WERI-Rb-1 (cell line): ENCODE results near the gene SFXN5.
A peak's percentile ranks its signal among the peaks of the same experiment; 100 is the strongest.

Experiments
- DNase-seq: peaks from one replicate; pipeline ENCODE4 v3.0.0-alpha.2; 2020
- H3K27ac ChIP-seq: fragments of 250-450 bp; sonication (Bioruptor Pico); 2 replicates; pipeline ENCODE4 v1.5.1; 2020; ENCODE audit warnings: mild to moderate bottlenecking, moderate library complexity
- H3K27me3 ChIP-seq: fragments of 250-450 bp; sonication (Bioruptor Pico); 2 replicates; pipeline ENCODE4 v1.5.1; 2021; ENCODE audit warnings: mild to moderate bottlenecking, low read depth, moderate library complexity; ENCODE audit not compliant: insufficient read depth, severe bottlenecking
- H3K36me3 ChIP-seq: fragments of 250-450 bp; sonication (Bioruptor Pico); 2 replicates; pipeline ENCODE4 v1.5.1; 2020; ENCODE audit warnings: mild to moderate bottlenecking, moderate library complexity
- H3K4me3 ChIP-seq: 2 replicates; pipeline ENCODE4 v1.5.1; 2011; ENCODE audit warnings: low read depth, mild to moderate bottlenecking, control low read depth, low read length
- H3K9me3 ChIP-seq: fragments of 250-450 bp; sonication (Bioruptor Pico); 2 replicates; pipeline ENCODE4 v1.5.1; 2021; ENCODE audit warnings: mild to moderate bottlenecking, moderate library complexity; ENCODE audit not compliant: severe bottlenecking
- TF ChIP-seq, protein P1 (sequence below): IDR thresholded peaks from 2 replicates; pipeline ENCODE4 v1.5.1; 2011; ENCODE audit warnings: low read depth, mild to moderate bottlenecking, control low read depth, inconsistent platforms, low read length

The SFXN5 gene

DNA sequence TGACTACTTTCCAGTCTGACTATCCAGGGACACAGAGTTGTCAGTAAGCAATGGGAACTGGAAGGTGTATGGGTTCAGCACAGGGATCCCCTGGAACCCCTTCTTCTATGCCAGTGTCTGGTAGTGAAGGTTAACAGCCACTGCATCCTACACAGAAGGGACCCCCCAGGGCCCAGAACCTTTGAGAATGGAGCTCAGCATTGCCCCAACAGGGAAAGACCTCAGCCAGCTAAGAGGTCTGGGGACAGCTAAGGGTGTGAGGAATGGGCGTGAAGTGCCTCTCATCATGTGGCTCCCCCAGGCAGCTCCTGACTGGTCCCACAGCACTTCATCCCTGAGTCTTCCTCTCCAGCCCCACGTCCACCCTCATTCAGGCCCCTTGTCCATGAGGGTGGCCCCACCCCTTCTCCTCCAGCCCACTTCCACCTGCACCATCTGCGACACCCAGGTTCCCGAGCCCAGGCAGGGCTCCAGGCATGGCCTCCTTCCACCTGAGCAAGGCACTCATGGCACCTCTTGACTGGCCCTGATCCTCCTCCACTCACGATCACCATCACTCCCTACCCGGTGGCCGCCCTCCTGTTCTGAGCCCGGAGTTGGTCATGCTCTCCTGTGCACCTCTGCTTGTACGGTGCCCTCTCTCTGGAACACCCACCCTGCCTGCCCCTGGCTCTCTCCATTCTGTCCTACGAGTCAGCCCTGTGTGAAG, 77.1 kb downstream of the SFXN5 start:
- H3K4me3 ChIP-seq: no peak overlapping the region
- TF ChIP-seq, protein P1, sequence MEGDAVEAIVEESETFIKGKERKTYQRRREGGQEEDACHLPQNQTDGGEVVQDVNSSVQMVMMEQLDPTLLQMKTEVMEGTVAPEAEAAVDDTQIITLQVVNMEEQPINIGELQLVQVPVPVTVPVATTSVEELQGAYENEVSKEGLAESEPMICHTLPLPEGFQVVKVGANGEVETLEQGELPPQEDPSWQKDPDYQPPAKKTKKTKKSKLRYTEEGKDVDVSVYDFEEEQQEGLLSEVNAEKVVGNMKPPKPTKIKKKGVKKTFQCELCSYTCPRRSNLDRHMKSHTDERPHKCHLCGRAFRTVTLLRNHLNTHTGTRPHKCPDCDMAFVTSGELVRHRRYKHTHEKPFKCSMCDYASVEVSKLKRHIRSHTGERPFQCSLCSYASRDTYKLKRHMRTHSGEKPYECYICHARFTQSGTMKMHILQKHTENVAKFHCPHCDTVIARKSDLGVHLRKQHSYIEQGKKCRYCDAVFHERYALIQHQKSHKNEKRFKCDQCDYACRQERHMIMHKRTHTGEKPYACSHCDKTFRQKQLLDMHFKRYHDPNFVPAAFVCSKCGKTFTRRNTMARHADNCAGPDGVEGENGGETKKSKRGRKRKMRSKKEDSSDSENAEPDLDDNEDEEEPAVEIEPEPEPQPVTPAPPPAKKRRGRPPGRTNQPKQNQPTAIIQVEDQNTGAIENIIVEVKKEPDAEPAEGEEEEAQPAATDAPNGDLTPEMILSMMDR: no peak
- no peaks in the 10 kb centered on the region for H3K9me3 ChIP-seq
- no peak overlapping the region for H3K27ac ChIP-seq
- H3K27me3 ChIP-seq: no peaks in the 10 kb centered on the region
- peak; percentile 7 for DNase-seq
- no peaks in the 10 kb centered on the region for H3K36me3 ChIP-seq

DNA sequence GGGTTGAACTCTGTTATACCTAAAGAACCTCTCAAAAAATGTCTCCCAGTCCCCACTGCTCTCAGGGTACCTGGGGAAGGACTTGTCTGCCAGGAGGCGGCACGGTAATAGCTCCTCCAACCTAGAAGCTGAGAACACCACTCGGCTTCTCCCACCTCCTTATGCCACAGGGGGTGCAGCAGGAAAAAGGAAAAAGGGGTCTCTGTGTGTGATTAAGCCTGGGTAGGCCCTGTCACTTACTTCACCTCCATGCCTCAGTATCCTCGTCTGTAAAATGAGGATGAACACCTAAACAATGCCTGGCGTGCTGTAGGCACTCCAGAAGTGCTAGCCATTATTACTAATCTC, 77.6 kb downstream of the SFXN5 start:
- no peak for DNase-seq
- no peak overlapping the region for H3K27ac ChIP-seq
- H3K9me3 ChIP-seq: no peaks in the 10 kb centered on the region
- H3K36me3 ChIP-seq: no peaks in the 10 kb centered on the region
- no peaks in the 10 kb centered on the region for H3K27me3 ChIP-seq
- TF ChIP-seq, protein P1: no peak
- H3K4me3 ChIP-seq: no peak overlapping the region

DNA sequence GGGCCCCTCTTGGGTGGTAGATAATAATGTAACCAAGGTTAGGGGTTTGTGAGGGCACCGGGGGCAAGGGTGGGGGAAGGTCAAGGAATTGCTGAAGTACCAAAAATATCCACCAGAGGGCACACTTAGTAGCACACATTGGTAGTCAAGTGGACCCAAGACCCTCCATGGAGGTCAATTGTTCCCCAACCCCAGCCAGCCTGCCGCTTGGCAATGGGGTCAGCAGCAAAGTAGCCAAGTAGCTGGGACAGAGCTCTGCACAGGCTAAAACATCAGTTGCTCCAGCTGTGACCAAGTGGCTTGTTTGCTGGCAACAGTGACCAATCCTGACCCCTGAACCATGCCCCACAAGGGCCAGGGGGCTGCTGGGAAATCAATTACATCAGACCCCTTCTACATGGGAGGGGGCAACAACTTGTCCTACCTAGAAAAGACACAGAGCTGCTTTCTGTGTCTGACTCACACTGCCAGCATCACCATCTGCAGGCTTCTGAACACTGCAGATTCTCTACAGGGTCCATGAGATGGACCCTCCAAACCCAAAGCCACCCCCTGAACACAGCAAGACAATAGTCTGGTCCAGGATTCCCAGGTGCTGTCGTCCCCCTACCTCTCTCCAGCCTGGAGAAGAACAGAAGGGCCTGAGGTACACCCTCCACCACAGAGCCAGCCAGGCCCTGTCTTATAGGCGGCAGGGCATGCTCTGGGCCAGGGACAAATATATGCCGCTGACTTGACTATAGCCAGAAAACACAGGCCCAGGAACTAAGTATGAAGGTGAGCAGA, 78.2 kb downstream of the SFXN5 start:
- Histone ChIP-seq H3K27me3 (no peaks in the 10 kb centered on the region), H3K27ac (no peak overlapping the region), H3K4me3 (no peak overlapping the region), H3K9me3 (no peaks in the 10 kb centered on the region), H3K36me3 (no peaks in the 10 kb centered on the region)
- TF ChIP-seq, protein P1: peak; percentile 82
- peak; percentile 61 for DNase-seq

DNA sequence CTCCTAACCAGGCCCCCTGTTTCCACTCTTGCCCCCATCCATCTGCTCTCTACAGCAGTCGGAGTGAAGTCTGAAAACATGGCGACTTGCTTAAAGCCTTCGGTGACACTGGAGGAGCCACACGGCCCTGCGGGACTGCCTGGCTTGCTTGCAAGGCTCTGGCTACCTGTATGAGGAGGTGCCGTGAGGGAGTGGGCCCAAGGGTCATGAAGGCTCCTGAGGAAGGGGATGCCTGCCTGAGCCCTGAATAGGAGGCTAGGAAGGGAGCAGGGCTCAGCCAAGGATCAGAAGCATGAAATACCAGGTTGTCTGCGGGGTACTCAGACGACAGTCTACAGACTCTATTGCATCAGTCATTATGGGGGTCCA, 78.8 kb downstream of the SFXN5 start:
- Histone ChIP-seq H3K9me3 (no peaks in the 10 kb centered on the region), H3K27ac (no peak overlapping the region), H3K36me3 (peaks cover 3% of the 10 kb centered on the region; the same call in 1 of the 2 replicates), H3K4me3 (no peak overlapping the region), H3K27me3 (no peaks in the 10 kb centered on the region)
- DNase-seq: peak; percentile 6
- TF ChIP-seq, protein P1: no peak

DNA sequence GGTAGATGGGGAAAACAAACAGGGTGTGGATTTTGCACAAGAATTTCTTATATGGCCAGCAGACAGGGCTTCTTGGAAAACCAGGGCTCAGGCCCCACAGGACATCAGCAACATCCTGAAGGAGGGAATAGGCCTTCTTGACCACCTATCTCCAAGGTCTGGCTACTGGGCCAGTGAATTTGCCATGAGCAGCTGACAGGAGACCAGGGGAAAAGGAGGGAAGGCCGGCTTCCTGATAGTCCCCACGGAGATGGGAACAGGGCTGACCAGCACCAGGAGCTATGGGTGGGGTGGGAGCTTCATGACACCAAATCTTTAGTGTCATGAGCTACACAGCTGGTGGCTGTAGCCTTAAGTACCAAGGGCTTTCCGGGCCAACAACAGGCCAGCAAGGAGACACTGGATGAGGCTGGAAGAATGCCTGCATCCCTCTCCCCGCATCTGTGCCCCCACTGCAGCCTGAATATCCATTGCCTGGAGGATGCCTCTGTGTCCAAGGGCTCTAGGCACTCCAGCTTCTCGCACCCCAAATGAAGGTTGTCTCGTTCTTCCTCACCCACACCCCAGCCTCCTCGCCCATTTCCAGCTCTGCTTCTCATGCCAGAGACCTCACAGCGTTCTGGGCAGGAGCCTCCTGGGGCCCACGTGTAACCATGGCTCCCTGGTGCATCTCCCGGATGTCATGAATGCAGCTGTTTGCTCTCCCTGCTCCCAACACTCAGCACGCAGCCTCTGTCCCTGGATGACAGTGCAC, 79.4 kb downstream of the SFXN5 start:
- Histone ChIP-seq H3K27ac (no peak overlapping the region), H3K4me3 (no peak overlapping the region), H3K36me3 (peaks cover 3% of the 10 kb centered on the region; the same call in 1 of the 2 replicates), H3K27me3 (no peaks in the 10 kb centered on the region), H3K9me3 (no peaks in the 10 kb centered on the region)
- TF ChIP-seq, protein P1: no peak
- DNase-seq: peak; percentile 5
